ENCODE measurements around the gene CDC42EP3.

The CDC42EP3 gene

DNA sequence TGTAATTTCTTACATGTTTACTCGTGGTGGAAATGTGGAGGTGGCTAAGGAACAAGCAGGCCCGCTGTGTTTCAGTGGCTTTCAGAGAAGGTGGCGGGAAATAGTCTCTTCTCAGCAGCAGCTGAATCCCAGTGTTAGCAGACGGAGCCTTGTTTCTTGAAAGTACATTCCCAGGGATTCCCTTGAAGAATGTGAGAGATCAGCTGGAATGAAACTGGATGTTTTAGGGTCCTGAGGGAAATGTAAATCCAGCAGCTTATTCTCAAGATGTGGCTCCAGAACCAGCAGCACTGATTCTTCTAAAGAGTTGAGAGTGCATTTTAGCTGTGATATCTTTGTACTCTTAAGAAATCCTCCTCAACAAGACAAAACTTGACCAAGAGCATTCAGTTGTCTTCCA is 59.1 kb downstream of the CDC42EP3 start:
- no peaks in the 10 kb centered on the region for H3K27me3 Mint-ChIP-seq
- H3K27ac Mint-ChIP-seq = no peak overlapping the region
- H3K4me3 Mint-ChIP-seq = no peak overlapping the region
- no peaks in the 10 kb centered on the region for H3K36me3 Mint-ChIP-seq
- no peak for ATAC-seq
- H3K4me1 Mint-ChIP-seq = peaks cover 27% of the 10 kb centered on the region
- peaks cover 4% of the 10 kb centered on the region for H3K9me3 Mint-ChIP-seq

DNA sequence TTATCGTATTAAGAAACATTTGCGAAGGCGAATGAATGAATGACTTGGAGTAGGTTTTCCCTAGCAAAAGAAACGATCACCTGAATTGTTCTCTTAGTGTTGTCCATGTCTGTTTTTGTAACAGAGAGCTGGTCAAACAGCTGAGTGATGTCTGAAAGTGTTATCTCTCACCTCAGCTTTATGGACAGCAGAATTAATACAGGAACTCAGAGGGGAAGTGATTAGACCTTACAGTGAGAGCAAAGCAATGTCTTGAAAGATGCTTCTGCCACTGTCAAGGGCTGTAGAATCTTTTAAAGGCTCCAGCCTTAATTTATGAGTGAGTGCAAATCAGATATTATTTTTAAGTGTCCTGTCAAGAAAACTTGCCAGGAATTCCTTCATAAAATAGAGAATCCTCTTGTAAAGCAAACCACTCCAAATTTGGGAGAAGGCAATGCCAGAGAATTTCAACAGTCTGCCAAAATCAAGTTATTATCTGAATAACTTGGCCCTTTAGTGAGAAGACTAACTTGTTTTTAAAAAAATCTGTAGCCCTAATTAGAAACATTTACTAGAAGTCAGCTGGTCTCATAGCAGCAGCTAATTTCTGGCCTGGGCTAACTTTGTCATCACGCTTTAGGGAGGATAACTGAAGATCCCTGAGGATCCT is 60.7 kb downstream of the CDC42EP3 start:
- H3K27ac Mint-ChIP-seq = no peak overlapping the region
- peaks cover 11% of the 10 kb centered on the region for H3K4me1 Mint-ChIP-seq

DNA sequence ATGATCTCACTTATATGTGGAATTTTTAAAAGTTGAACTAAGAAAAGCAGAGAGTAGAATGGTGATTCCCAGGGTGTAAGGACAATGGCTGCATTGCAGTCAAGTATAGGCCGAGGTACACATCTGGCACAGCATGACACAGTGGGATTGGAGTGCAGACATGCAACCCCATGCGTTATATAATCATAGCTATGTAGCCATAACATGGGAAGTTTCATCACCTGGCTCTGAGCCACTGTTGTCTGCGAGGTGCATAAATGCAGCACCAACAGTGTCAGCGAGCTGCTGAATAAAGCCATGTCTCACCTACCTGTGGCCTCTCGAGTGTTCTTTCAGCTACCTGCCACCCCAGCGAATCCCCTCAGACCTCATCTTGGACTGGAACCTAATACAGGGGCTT is 61.7 kb downstream of the CDC42EP3 start:
- no peak for ATAC-seq
- H3K4me3 Mint-ChIP-seq = no peak overlapping the region

More for the DNA sequence above, 60.7 kb downstream of the CDC42EP3 start:
- no peak overlapping the region for H3K4me3 Mint-ChIP-seq
- H3K36me3 Mint-ChIP-seq = peaks cover 4% of the 10 kb centered on the region
- H3K9me3 Mint-ChIP-seq = peaks cover 6% of the 10 kb centered on the region
- ATAC-seq = no peak
- no peaks in the 10 kb centered on the region for H3K27me3 Mint-ChIP-seq

DNA sequence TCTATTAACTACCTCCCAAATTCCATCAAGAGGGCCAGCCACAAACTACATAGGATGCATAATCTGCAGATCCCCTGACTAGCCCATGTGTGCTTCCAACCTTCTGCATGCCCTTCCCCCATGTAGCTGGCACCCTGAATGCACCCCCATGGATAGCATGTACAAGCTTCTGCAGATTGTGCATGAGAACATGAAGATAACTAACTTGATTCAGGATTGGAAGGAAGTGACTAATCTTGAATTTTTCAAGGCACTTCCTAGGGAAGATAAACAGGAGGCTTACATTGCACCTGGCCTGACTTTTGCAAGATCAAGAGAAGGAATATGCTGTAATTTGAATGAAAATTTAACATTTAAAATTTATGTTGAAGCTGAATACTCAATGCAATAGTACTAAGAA is 66.7 kb downstream of the CDC42EP3 start:
- H3K27me3 Mint-ChIP-seq = no peaks in the 10 kb centered on the region
- H3K36me3 Mint-ChIP-seq = peaks cover 10% of the 10 kb centered on the region
- H3K27ac Mint-ChIP-seq = no peak overlapping the region
- H3K4me1 Mint-ChIP-seq = peaks cover 36% of the 10 kb centered on the region
- H3K4me3 Mint-ChIP-seq = no peak overlapping the region
- no peak for ATAC-seq
- peaks cover 6% of the 10 kb centered on the region for H3K9me3 Mint-ChIP-seq

More for the DNA sequence above, 61.7 kb downstream of the CDC42EP3 start:
- Mint-ChIP-seq H3K9me3 (peaks cover 6% of the 10 kb centered on the region), H3K4me1 (peaks cover 6% of the 10 kb centered on the region), H3K36me3 (peaks cover 10% of the 10 kb centered on the region), H3K27me3 (no peaks in the 10 kb centered on the region), H3K27ac (no peak overlapping the region)

DNA sequence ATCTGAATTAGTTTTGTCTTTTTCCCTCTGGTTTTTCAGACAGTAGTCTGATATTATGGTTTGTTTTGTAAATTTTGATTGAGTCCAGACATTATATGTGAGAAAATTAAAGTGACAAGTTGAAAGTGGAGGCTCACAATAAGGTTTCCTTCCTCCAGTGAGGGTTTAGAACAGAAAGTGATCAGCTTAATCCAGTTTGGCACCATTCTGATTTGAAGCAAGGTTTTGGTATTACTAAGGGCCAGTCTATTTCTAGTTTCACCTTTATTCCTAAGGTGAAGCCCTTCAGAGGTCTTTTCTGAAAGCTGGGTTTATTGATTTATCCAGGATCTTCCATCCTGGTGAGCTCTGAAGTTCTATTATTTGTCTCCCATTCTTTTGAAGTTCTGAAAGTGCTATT is 68.7 kb downstream of the CDC42EP3 start:
- Mint-ChIP-seq H3K36me3 (peaks cover 15% of the 10 kb centered on the region), H3K27ac (peak overlapping the region; percentile 62), H3K27me3 (no peaks in the 10 kb centered on the region), H3K4me3 (no peak overlapping the region), H3K4me1 (peaks cover 39% of the 10 kb centered on the region), H3K9me3 (peaks cover 8% of the 10 kb centered on the region)
- ATAC-seq = no peak

DNA sequence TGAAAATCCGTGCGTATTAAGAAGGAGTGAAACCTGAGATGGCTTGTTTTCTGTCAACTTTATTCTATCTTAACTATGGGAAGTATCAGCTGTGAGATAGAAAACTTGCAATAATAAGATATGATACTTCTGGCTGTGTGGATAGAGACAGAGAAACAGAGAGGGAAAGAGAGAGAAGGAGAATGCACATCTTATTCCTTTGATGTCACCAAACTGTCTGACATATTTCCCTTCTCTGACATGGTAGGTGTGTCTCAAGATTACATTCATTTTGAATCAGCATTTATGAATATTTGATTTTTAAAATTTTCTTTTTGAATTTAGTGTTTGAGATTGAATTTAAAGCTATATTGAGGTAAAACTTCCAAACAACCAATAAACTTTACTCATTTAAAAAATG is 69.4 kb downstream of the CDC42EP3 start:
- Mint-ChIP-seq H3K4me1 (peaks cover 45% of the 10 kb centered on the region), H3K9me3 (peaks cover 3% of the 10 kb centered on the region), H3K36me3 (peaks cover 15% of the 10 kb centered on the region), H3K4me3 (no peak overlapping the region), H3K27me3 (no peaks in the 10 kb centered on the region), H3K27ac (peak overlapping the region; percentile 90)
- ATAC-seq = no peak

DNA sequence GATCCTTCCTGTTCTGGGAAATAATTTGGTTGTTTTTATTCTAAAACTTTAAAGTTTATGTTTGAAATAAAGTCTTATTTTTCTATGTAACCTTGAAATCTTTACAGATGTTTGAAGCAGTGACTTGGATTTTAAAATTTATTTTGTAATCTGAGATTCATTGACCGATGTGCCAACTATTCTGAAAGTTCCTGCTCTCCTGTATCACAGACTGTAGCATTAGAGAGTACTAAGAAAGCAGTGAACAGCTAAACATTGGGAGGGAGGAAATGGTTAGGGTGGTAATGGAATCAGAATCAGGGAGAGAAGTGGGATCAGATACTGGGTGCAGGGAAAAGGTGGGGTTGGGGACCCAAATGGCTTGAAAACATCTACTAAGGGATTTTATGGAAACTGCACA is 69.9 kb downstream of the CDC42EP3 start:
- Mint-ChIP-seq H3K27ac (peak overlapping the region; percentile 90), H3K36me3 (peaks cover 15% of the 10 kb centered on the region), H3K27me3 (no peaks in the 10 kb centered on the region), H3K4me1 (peaks cover 48% of the 10 kb centered on the region), H3K4me3 (peak overlapping the region; percentile 4), H3K9me3 (peaks cover 3% of the 10 kb centered on the region)
- no peak for ATAC-seq

DNA sequence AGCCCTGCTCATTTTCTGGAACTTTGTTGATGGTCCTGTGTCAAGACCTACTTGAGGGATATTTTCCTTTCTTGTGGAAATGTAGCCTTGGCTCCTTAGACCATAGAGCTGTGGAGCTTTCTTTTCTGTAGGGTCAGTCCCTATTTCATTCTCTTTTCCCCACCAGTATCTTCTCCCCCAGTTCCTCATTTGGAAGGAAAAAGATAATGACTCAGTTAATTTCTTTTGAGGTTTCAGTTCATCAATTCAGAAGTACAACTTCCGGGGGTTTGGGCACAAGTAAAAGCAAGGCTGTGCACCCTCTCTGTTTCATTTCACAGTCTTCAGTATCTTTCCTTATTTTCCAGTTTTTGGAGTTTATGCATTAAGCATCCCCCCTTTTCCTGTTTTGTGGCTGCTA is 70.7 kb downstream of the CDC42EP3 start:
- H3K27me3 Mint-ChIP-seq = no peaks in the 10 kb centered on the region
- H3K4me3 Mint-ChIP-seq = peak overlapping the region; percentile 78
- peaks cover 10% of the 10 kb centered on the region for H3K36me3 Mint-ChIP-seq
- peak; percentile 84 for ATAC-seq
- peak overlapping the region; percentile 90 for H3K27ac Mint-ChIP-seq
- H3K4me1 Mint-ChIP-seq = peaks cover 48% of the 10 kb centered on the region
- H3K9me3 Mint-ChIP-seq = peaks cover 3% of the 10 kb centered on the region

DNA sequence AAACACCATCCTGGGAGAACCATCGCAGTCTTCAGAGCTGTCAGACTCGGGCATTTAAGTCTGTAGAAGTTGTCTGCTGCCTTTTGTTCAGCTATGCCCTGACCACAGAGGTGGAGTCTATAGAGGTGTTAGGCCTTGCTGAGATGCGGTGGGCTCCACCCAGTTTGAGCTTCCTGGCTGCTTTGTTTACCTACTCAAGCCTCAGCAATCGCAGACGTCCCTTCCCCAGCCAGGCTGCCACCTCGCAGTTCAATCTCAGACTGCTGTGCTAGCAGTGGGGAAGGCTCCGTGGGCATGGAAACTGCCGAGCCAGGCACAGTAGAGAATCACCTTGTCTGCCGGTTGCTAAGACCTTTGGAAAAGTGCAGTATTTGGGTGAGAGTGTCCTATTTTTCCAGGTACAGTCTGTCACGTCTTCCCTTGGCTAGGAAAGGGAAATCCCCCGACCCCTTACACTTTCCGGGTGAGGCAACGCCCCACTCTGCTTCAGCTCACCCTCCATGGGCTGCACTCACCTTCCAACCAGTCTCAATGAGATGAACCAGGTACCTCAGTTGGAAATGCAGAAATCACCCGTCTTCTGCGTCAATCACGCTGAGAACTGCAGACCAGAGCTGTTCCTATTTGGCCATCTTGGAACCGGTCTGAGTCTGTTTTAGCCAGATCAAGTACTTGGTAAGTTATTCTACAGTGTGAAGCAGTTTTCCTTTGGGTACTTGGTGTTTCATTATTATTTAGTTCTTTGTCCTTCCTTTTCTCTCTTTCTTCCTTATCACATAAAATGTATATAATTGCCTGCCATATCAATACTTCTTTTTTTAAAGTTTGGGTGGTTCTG is 71.5 kb downstream of the CDC42EP3 start:
- ATAC-seq = peak; percentile 70
- H3K9me3 Mint-ChIP-seq = peaks cover 3% of the 10 kb centered on the region
- H3K27me3 Mint-ChIP-seq = no peaks in the 10 kb centered on the region
- peaks cover 48% of the 10 kb centered on the region for H3K4me1 Mint-ChIP-seq
- peak overlapping the region; percentile 78 for H3K4me3 Mint-ChIP-seq
- peak overlapping the region; percentile 90 for H3K27ac Mint-ChIP-seq
- H3K36me3 Mint-ChIP-seq = peaks cover 6% of the 10 kb centered on the region

DNA sequence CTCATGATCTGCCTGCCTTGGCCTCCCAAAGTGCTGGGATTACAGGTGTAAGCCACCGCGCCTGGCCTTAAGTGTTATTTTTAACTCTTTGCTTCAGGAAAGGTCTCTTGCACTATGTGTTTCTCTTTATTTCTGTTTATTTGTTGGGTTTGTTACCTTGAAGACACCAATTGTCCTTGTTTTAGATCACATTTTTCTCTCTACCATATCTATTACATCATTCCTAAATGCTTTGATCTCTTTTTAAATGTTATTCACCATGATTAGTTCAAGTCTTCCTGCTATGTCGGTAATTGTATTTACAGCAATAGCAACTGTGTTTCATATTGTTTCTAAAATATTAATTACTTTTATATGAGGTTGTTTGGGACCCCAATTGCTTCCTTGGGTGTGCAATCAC is 77.7 kb downstream of the CDC42EP3 start:
- peaks cover 1% of the 10 kb centered on the region for H3K9me3 Mint-ChIP-seq
- H3K27ac Mint-ChIP-seq = no peak overlapping the region
- no peak for ATAC-seq
- H3K27me3 Mint-ChIP-seq = no peaks in the 10 kb centered on the region
- H3K36me3 Mint-ChIP-seq = peaks cover 2% of the 10 kb centered on the region
- no peak overlapping the region for H3K4me3 Mint-ChIP-seq
- peaks cover 31% of the 10 kb centered on the region for H3K4me1 Mint-ChIP-seq

DNA sequence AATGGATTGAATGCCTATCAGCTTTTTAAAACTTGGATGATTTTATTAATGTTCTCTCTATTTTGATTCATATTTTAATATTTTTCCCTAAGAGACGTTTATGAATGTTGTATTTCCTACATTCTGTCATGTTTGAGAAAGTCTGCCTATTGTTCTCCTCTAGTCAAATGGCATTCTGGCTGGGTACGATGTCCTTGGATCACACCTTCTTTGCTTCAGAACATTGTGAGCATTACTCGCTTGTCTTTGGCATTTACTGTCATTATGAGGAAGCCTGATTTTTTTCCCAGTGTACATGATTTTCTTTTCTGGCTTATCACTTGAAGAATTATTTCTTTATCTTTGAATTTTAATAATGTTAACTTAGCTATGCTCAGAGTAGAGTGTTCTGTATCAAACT is 78.4 kb downstream of the CDC42EP3 start:
- ATAC-seq = no peak
- no peaks in the 10 kb centered on the region for H3K36me3 Mint-ChIP-seq
- H3K4me1 Mint-ChIP-seq = peaks cover 35% of the 10 kb centered on the region
- H3K9me3 Mint-ChIP-seq = no peaks in the 10 kb centered on the region
- no peak overlapping the region for H3K27ac Mint-ChIP-seq
- H3K27me3 Mint-ChIP-seq = no peaks in the 10 kb centered on the region
- H3K4me3 Mint-ChIP-seq = no peak overlapping the region
